IPS-15b (cell line): ENCODE measurements around the gene RIMS1.

Source experiments
- H3K27me3 ChIP-seq: one replicate; pipeline ENCODE4 v1.6.1; 2013; ENCODE audit warnings: low read length; ENCODE audit not compliant: control insufficient read depth, insufficient read depth
- H3K36me3 ChIP-seq: one replicate; pipeline ENCODE4 v1.6.1; 2013; ENCODE audit warnings: low read length; ENCODE audit not compliant: control insufficient read depth, insufficient read depth
- H3K4me1 ChIP-seq: one replicate; pipeline ENCODE4 v1.6.1; 2013; ENCODE audit warnings: mild to moderate bottlenecking, low read length; ENCODE audit not compliant: control insufficient read depth, insufficient read depth
- H3K4me3 ChIP-seq: one replicate; pipeline ENCODE4 v1.5.1; 2013; ENCODE audit warnings: low read depth, low read length
- H3K9ac ChIP-seq: one replicate; pipeline ENCODE4 v1.6.1; 2013; ENCODE audit warnings: low read depth, mild to moderate bottlenecking, low read length
- H3K9me3 ChIP-seq: one replicate; pipeline ENCODE4 v1.6.1; 2013; ENCODE audit warnings: mild to moderate bottlenecking, low read length; ENCODE audit not compliant: control insufficient read depth, insufficient read depth

The RIMS1 gene

GRCh38 chr6:72422171-72422570, 535.8 kb downstream of the RIMS1 start:
- no peak overlapping the region for H3K9ac ChIP-seq

GRCh38 chr6:72424476-72424875, 538.1 kb downstream of the RIMS1 start:
- Histone ChIP-seq H3K4me1 (no peaks in the 10 kb centered on the region), H3K27me3 (no peaks in the 10 kb centered on the region), H3K9me3 (no peaks in the 10 kb centered on the region), H3K4me3 (no peak overlapping the region), H3K36me3 (no peaks in the 10 kb centered on the region), H3K9ac (no peak overlapping the region)

More at GRCh38 chr6:72422171-72422570, 535.8 kb downstream of the RIMS1 start:
- Histone ChIP-seq H3K27me3 (no peaks in the 10 kb centered on the region), H3K4me1 (no peaks in the 10 kb centered on the region), H3K36me3 (no peaks in the 10 kb centered on the region), H3K9me3 (no peaks in the 10 kb centered on the region), H3K4me3 (no peak overlapping the region)

- Histone ChIP-seq H3K9ac (no peak overlapping the region), H3K4me3 (no peak overlapping the region), H3K4me1 (no peaks in the 10 kb centered on the region), H3K9me3 (no peaks in the 10 kb centered on the region), H3K27me3 (no peaks in the 10 kb centered on the region), H3K36me3 (no peaks in the 10 kb centered on the region)
Measured at GRCh38 chr6:72425003-72425681, 538.8 kb downstream of the RIMS1 start.

- H3K9me3 ChIP-seq, result no peaks in the 10 kb centered on the region
- H3K36me3 ChIP-seq, result no peaks in the 10 kb centered on the region
- H3K9ac ChIP-seq, result no peak overlapping the region
- H3K4me1 ChIP-seq, result peaks cover 9% of the 10 kb centered on the region
- no peak overlapping the region for H3K4me3 ChIP-seq
- H3K27me3 ChIP-seq, result no peaks in the 10 kb centered on the region
Measured at GRCh38 chr6:72440611-72441010, 554.3 kb downstream of the RIMS1 start.

- Histone ChIP-seq H3K27me3 (no peaks in the 10 kb centered on the region), H3K9ac (no peak overlapping the region), H3K4me3 (no peak overlapping the region), H3K9me3 (no peaks in the 10 kb centered on the region), H3K4me1 (peaks cover 8% of the 10 kb centered on the region), H3K36me3 (no peaks in the 10 kb centered on the region)
Measured at GRCh38 chr6:72446430-72446829, 560.1 kb downstream of the RIMS1 start.
